Keratinocyte (primary cell): ENCODE data around the gene HLA-C.

ENCODE experiments used
- EZH2 ChIP-seq: IDR thresholded peaks from one replicate; pipeline ENCODE4 v1.6.1; 2012; ENCODE audit warnings: inconsistent platforms, mild to moderate bottlenecking, low read length, moderate library complexity
- TF ChIP-seq, protein P1 (sequence below), 3 experiments: IDR thresholded peaks in 1 of 3; conservative IDR thresholded peaks in 1 of 3; optimal IDR thresholded peaks in 1 of 3; 2 replicates in 2 of 3; 3 replicates in 1 of 3; pipeline versions ENCODE3 to v1.5.1; 2011; ENCODE audit warnings: low read length in 3 of 3, mild to moderate bottlenecking in 3 of 3, moderate library complexity in 2 of 3, control low read depth in 1 of 3, inconsistent platforms in 1 of 3; ENCODE audit not compliant: insufficient read depth in 2 of 3; ENCODE audit errors: extremely low read depth in 1 of 3

DNA sequence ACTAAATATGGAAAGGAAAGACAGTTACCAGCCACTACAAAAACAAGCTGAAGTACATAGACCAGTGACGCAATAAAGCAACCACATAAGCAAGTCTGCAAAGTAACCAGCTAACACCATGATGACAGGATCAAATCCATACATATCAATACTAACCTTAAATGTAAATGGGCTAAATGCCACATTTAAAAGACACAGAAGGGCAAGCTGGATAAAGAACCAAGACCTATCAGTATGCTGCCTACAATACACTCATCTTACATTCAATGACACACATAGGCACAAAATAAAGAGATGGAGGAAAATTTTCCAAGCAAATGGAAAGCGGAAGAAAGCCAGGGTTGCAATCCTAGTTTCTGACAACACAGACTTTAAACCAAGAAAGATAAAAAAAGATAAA lies 24.1 kb downstream of the HLA-C start:
- TF ChIP-seq, protein P1, sequence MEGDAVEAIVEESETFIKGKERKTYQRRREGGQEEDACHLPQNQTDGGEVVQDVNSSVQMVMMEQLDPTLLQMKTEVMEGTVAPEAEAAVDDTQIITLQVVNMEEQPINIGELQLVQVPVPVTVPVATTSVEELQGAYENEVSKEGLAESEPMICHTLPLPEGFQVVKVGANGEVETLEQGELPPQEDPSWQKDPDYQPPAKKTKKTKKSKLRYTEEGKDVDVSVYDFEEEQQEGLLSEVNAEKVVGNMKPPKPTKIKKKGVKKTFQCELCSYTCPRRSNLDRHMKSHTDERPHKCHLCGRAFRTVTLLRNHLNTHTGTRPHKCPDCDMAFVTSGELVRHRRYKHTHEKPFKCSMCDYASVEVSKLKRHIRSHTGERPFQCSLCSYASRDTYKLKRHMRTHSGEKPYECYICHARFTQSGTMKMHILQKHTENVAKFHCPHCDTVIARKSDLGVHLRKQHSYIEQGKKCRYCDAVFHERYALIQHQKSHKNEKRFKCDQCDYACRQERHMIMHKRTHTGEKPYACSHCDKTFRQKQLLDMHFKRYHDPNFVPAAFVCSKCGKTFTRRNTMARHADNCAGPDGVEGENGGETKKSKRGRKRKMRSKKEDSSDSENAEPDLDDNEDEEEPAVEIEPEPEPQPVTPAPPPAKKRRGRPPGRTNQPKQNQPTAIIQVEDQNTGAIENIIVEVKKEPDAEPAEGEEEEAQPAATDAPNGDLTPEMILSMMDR (optimal IDR thresholded peaks at IDR 0.05 in 1 of 3, IDR thresholded peaks at IDR 0.05 in 1 of 3, conservative IDR thresholded peaks at IDR 0.05 in 1 of 3; ENCODE audit: extremely low read depth in 1 of 3, insufficient read depth in 2 of 3, low read length in 3 of 3) = no peak
- no peak for TF ChIP-seq EZH2
